ENCODE data around the gene TTC24. TPM values are rescaled to one million over a fixed set of nuclear protein-coding genes. Genes with fewer than 3 reads are reported as not detected.
"Not testable (repeated sequence)": the region's sequence is repeated elsewhere in the genome, so short reads cannot be mapped to it uniquely, and the experiment has no call there.

TTC24 gene
- total RNA-seq, 1 donor from 2014 or later: not detected

DNA sequence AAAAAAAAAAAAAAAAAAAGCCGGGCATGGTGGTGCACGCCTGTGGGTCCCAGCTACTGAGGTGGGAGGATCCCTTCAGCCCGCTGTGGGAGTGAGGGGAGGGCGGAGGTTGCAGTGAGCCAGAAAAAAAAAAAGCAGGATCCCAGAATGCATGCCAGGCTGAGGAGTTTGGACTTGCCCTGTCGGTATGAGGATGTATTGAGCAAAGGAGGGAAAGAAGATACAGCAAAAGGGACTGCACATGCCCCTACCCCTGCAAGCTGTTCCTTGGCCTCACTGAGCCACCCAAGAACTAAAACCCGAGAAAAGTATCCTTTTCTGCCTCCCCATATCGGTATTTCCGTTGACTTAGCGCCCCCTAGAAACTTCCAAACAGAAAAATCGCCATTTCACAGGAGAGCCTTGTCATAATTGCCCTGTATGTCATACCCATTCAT, 23.1 kb downstream of the TTC24 start:
- DNase-seq (ENCODE audit: low read depth): peak; percentile 88
- FAIRE-seq: no peak

DNA sequence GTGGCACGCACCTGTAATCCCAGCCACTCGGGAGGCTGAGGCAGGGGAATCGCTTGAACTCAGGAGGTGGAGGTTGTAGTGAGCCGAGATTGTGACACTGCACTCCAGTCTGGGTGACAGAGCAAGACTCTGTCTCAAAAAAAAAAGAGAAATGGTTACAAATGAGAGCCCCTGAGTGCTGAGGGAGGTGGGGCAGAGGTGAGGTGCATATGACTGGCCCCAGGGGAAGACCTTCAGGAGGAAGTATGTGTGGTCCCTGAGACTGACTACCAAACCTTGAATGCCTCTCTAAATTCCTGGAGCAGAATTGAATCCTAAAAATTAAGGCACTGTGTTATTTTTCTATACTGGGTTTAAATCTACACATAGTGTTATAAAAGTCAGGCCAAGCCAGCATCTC, 27.8 kb downstream of the TTC24 start:
- FAIRE-seq; H3K27me3 ChIP-seq (ENCODE audit: control insufficient read depth, insufficient read depth, low read length); DNase-seq (ENCODE audit: low read depth); H3K36me3 ChIP-seq (ENCODE audit: control insufficient read depth, insufficient read depth, low read length); H3K4me3 ChIP-seq (ENCODE audit: low read depth, low read length): not testable (repeated sequence)

More for the DNA sequence above, 23.1 kb downstream of the TTC24 start:
- no peaks in the 10 kb centered on the region for H3K27me3 ChIP-seq (ENCODE audit: control insufficient read depth, insufficient read depth, low read length)
- H3K36me3 ChIP-seq (ENCODE audit: control insufficient read depth, insufficient read depth, low read length): peaks cover 4% of the 10 kb centered on the region
- no peak overlapping the region for H3K4me3 ChIP-seq (ENCODE audit: low read depth, low read length)
- TF ChIP-seq, protein P1, sequence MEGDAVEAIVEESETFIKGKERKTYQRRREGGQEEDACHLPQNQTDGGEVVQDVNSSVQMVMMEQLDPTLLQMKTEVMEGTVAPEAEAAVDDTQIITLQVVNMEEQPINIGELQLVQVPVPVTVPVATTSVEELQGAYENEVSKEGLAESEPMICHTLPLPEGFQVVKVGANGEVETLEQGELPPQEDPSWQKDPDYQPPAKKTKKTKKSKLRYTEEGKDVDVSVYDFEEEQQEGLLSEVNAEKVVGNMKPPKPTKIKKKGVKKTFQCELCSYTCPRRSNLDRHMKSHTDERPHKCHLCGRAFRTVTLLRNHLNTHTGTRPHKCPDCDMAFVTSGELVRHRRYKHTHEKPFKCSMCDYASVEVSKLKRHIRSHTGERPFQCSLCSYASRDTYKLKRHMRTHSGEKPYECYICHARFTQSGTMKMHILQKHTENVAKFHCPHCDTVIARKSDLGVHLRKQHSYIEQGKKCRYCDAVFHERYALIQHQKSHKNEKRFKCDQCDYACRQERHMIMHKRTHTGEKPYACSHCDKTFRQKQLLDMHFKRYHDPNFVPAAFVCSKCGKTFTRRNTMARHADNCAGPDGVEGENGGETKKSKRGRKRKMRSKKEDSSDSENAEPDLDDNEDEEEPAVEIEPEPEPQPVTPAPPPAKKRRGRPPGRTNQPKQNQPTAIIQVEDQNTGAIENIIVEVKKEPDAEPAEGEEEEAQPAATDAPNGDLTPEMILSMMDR (IDR thresholded peaks at IDR 0.05; ENCODE audit: insufficient read depth, low read length, severe bottlenecking): peak; percentile 18

DNA sequence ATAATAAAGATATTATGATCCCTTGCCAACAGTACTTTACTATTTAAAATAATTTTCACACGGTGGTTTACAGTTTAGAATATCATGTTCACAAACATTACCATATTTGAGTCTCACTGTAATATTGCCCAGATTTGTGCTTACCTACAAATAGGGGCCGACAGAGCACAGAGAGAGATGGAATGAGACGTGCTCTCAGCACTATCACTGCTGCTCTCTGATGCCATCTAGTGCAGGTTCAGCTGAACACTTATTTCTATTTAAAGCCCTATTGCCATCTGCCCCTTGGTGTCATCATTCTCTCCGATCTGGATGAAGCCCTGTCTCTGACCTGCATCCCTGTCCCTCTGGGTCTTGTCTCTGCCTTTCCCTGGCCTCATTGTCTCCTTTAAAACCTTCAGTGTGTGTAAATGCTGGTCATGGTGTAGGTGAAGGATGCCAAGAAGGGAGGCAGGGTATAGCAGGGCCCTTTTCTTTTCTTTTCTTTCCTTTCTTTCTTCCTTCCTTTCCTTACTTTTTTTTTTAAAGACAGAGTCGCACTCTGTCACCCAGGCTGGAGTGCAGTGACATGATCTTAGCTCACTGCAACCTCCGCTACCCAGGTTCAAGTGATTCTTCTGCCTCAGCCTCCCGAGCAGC, 28.6 kb downstream of the TTC24 start:
- Histone ChIP-seq H3K4me3 (ENCODE audit: low read depth, low read length) (no peak overlapping the region), H3K27me3 (ENCODE audit: control insufficient read depth, insufficient read depth, low read length) (no peaks in the 10 kb centered on the region), H3K36me3 (ENCODE audit: control insufficient read depth, insufficient read depth, low read length) (no peaks in the 10 kb centered on the region)
- TF ChIP-seq, protein P1 (IDR thresholded peaks at IDR 0.05; ENCODE audit: insufficient read depth, low read length, severe bottlenecking): peak; percentile 88
- FAIRE-seq (no peak), DNase-seq (ENCODE audit: low read depth) (peak; percentile 75)

DNA sequence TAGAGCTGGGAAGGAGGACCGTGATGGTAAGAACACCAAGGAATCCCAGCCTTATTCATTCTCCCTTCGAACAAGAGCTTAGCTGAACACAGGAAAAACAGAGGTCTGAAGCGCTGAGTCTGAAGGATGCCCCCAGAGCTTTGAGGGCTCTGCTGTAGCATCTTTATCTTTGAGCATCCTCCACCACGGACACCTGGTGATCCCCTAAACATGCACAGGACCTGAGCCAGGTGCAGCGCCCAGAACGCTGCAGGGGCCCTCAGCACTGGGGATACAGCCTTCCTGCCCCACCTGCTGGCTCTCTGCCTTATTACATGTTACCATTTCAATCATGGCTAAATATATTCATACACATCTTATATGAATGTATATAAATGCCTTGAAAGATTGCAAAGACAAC, 29.5 kb downstream of the TTC24 start:
- DNase-seq (ENCODE audit: low read depth): peak; percentile 40
- Histone ChIP-seq H3K4me3 (ENCODE audit: low read depth, low read length) (no peak overlapping the region), H3K27me3 (ENCODE audit: control insufficient read depth, insufficient read depth, low read length) (no peaks in the 10 kb centered on the region), H3K36me3 (ENCODE audit: control insufficient read depth, insufficient read depth, low read length) (no peaks in the 10 kb centered on the region)
- TF ChIP-seq, protein P1 (IDR thresholded peaks at IDR 0.05; ENCODE audit: insufficient read depth, low read length, severe bottlenecking): peak; percentile 70
- no peak for FAIRE-seq

DNA sequence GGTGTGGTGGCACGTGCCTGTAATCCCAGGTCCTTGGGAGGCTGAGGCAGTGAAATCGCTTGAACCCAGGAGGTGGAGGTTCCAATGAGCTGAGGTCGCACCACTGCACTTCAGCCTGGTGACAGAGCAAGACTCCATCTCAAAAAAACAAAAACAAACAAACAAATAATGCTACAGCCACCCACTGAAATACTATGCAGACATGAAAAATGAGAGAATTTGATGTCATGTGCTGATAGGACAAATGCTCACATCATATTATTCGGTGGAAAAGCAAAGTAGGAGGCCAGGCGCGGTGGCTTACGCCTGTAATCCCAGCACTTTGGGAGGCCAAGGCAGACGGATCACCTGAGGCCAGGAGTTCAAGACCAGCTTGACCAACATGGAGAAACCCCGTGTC, 30.5 kb downstream of the TTC24 start:
- not testable (repeated sequence) for H3K4me3 ChIP-seq (ENCODE audit: low read depth, low read length); DNase-seq (ENCODE audit: low read depth); H3K27me3 ChIP-seq (ENCODE audit: control insufficient read depth, insufficient read depth, low read length); FAIRE-seq; H3K36me3 ChIP-seq (ENCODE audit: control insufficient read depth, insufficient read depth, low read length)

DNA sequence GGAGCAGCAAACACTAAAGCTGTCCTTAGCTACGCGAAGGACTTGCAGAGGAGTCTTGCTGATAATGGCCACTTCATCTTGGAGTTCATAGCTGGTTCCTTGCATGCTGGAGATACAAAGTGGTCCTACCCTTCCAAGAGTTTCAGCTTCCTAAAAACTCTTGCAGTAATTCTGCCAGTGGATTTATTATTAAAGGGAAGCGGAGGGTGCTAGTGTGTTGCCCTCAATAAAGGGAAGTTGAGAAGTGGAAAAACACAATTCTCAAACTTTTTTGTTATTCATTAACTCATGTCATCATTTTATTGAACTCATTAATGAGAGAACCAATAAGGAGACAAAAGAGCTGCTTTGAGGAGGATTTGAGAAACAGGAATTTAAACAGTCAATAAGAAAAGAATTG, 33.1 kb downstream of the TTC24 start:
- Histone ChIP-seq H3K27me3 (ENCODE audit: control insufficient read depth, insufficient read depth, low read length) (peaks cover 3% of the 10 kb centered on the region), H3K36me3 (ENCODE audit: control insufficient read depth, insufficient read depth, low read length) (no peaks in the 10 kb centered on the region), H3K4me3 (ENCODE audit: low read depth, low read length) (no peak overlapping the region)
- no peak for DNase-seq (ENCODE audit: low read depth)
- FAIRE-seq: no peak
- TF ChIP-seq, protein P1 (IDR thresholded peaks at IDR 0.05; ENCODE audit: insufficient read depth, low read length, severe bottlenecking): no peak

DNA sequence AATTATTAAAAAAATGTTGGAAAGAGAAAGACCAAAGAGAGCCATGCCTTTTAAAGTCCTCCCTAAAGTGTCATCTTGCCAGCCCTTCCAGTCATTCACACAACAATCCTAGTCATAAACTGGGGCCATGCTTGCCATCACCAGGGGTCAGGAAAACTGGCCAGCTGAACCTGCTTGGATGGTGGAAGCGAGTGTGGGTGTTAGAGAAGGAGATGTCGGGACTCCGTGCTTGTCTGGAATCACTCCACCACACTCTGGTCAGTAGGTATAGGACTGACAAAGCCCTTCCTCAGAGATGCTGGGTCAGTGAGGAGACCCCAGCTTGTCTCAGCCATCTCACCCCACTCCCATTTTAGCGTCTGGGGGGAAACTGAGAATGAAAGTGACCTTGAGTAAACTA, 36.4 kb downstream of the TTC24 start:
- TF ChIP-seq, protein P1 (IDR thresholded peaks at IDR 0.05; ENCODE audit: insufficient read depth, low read length, severe bottlenecking): no peak
- Histone ChIP-seq H3K4me3 (ENCODE audit: low read depth, low read length) (no peak overlapping the region), H3K36me3 (ENCODE audit: control insufficient read depth, insufficient read depth, low read length) (no peaks in the 10 kb centered on the region), H3K27me3 (ENCODE audit: control insufficient read depth, insufficient read depth, low read length) (peaks cover 9% of the 10 kb centered on the region)
- DNase-seq (ENCODE audit: low read depth) (no peak), FAIRE-seq (no peak)
